SW480 (cell line): ENCODE measurements around the gene ACIN1.
A peak's percentile ranks its signal among the peaks of the same experiment; 100 is the strongest.

Experiments used
- DNase-seq: peaks from one replicate; pipeline ENCODE4 v3.0.0-alpha.2; 2016; ENCODE audit warnings: low spot score

ACIN1 gene

DNA sequence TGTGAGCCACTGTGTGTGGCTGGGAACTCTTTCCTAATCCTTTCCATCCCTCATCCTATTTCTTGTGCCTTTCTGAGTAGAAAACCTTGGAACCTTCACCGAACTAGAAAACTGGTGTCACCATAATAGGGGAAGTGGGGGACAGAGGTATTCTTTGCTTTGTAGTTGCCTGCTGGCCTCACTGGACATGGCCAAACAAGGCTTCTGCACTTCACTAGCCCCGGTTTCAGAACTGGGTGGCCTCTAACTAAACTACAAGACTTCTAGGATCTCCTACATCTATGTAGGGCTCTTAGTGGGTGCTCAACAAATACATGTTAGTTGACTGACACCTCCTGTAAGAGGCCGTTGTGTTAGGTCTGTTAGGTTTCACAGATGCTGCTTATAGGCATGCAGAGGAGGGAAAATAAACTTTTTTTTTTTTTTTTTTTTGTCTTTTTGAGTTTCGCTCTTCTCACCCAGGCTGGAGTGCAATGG, 10.4 kb upstream of the ACIN1 start:
- no peak for DNase-seq

DNA sequence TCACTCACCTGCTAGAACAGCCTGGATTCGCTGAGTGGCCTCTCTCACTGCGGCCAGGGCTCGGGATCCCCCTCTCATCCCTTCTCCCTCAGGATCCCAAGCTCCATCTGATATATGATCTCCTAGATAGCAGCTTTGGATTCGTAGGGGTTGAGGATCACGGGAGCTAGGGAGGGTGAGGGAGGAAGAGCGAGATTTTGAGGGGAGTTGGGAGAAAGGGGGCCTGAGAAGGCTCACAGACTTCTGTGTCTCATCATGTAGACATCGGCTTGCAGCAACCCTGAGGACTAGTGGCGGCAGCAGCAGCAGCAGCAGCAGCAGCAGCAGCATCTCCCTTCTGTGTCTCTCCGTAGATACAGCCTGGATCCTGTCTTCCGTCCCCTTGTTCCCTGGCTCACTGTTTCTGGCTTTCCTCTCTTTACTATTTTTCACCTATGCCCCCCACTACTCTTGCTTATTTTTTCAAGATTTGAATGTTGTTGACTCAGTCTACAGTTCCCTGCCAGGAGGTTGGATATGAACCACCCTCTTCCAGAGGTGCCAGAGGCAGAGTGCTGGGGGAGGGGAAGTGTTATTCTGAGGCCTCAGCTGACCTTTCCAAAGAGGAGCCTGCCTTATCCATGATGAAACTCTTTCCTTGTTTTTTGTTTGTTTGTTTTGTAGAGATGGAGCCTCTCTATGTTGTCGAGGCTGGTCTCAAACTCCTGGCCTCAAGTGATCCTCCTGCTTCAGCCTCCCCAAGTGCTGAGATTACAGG, 9.8 kb upstream of the ACIN1 start, which contains the start of gene CIROP:
CIROP (minus strand) TSS at position 399 of the 757 bp plus-strand sequence; CDS start at position 330, 69 bp downstream.
- DNase-seq: no peak

DNA sequence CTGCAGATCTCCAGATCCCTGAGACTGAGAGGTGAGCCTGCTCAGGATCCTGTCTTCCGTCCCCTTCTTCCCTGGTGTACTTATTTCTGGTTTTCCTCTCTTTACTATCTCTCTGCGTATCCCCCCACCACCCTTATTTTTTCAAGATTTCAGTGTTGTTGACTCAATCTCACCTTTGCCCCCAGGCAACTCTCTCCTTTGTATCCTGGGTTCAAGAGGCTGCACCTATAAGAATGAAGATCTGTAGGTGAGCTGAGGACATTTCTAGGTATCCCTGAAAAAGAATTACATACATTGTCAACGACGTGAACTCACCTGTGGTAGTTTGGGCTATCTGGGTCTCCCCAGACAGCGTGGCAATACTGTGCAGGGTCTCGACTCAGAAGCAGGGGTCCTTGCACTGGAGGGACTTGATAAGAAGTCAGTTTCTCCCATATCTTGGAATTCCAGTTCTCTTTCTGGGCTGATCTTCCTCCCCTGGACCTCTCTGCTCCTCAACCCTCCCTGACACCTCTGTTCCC, 9.2 kb upstream of the ACIN1 start:
- no peak for DNase-seq

DNA sequence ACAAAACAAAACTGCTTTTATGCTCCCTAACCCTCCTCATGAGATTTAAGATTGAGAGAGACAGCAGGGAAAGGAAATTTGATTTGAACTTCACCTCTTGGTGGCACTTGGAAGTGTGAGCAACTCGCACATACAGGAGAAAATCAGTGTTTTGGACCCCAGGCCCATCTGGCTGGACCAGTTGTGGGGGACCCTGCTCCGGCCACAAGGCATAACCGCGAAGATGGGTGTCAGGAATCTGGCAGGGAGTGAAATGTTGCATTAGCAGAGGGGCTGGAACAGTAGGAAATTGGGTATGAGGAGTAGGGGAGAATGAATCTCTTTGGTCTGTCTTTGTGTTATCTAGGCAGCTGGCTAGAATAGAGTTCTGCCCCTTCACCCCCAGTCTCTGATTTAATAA, 8.6 kb upstream of the ACIN1 start:
- no peak for DNase-seq

DNA sequence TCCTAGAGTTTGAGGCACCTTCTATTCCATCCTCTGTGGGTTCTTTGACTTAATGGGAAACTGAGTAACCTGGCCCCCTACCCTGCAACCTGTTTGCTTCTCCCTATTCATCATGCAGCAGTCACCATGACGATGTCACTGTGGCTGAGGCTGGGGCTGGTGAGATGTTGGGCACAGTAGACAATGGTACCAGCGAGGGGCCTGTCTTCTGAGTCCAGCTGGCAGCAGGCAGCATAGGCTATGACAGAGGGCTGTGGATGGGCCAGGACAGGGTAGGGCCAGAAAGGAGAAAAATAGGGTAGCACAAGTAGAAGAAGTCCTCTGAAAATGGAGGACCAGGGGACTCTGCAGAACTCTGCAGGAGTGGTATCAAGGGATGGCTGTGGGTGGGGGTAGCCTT, 7.9 kb upstream of the ACIN1 start:
- DNase-seq: no peak

DNA sequence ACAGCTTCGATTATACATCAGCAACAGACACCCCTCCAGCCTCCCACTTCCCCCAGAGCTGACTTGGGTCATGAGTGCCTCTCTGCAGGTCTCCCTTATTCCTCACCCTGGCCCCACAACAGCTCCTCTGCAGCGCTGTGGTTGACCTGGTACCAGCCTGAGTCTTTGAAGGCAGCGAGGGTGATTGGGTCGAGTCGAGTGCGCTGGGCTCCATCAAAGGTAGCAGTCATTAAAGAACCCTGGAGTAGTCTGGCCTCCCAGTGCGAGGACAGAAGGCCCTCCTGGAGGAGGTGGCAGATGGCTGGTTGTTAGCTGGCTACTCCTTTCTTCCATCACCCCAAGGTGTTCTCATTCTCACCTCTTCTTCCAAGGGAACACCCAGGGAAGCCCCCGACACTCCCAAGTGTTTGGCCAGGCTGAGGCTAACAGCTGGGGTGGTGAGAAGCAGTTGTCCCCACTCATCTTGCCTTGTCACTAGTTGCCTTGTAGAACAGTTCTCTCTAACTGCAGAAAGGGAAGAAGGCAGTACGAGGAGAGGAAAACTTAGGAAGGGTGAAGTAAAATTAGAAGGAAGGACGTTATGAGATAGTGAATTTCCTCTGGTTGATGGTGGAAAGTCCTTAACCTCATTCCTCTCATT, 7.2 kb upstream of the ACIN1 start:
- DNase-seq: no peak

DNA sequence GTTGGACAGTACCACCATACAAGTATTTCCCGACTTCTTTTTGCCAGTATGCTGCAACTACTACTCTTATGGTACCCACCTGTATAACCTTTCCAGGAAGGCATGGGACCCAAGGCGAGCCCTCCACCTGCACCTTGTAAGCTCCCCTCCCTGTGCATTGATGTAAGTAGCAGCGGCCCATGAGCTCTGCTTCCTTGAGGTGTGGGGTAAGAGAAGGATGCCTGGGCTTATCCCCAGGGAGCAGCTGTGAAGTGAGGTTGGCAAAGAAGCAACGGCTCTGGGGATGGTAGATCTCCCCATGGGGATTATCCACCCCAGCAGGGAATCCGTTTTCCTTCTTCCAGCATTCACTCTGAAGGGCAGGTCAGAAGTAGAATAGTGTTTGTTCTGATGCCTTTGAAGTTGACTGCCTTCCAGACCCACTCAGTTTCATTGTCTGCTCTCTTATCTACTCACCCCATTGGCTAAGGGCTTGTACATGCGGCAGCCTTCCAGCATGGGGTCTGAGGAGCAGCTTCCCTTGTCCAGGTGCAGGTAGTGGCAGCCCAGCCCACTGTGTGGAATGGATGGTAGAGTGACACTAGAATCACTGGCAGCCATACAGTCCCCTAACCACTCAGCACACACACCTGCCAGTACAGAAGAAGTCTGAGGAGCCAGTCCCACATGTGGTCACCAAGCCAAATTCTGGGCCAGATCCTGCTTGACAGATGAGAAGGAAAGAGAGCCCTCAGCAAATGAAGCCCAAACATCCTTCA, 6.5 kb upstream of the ACIN1 start:
- no peak for DNase-seq

DNA sequence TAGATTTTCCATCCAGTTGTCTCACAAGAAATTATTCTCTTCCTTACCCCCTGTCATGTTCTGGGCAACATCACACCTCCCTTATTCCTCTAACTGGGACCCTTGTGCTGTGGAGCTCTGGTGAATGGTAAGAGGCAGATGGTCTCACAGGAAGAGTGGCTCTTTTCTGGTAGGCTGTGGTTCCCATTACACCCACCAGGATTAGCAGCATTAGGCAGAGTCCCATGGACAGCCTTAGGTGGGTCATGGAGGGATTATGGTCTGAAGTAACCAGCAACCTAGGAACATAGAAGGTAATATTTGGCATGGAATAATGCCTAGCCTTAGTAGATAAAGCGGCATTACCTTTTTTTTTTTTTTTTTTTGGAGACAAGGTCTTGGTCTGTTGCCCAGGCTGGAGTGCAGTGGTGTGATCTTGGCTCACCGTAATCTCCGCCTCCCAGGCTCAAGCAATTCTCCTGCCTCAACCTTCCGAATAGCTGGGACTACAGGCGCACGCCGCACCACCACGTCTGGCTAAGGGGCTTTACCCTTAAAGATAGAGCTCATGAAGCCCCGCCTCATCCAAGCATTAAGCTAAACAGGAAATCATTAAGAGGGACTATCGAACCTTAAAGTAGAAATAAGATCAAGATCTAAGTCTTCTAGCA, 4.4 kb upstream of the ACIN1 start:
- DNase-seq: no peak

DNA sequence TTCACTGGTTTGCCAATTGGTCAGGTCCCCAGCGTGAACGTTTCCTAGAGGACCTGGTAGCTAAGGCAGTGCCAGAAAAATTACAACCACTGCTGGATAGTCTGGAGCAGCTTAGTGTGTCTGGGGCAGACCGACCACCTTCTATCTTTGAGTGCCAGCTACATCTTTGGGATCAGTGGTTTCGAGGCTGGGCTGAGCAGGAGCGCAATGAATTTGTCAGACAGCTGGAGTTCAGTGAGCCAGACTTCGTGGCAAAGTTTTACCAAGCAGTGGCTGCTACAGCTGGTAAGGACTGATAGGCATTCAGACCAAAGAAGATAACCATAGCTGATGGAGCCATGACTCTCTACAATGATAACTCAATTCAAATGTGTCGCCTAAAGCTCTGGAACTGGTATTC, 2.9 kb upstream of the ACIN1 start:
- DNase-seq: no peak

DNA sequence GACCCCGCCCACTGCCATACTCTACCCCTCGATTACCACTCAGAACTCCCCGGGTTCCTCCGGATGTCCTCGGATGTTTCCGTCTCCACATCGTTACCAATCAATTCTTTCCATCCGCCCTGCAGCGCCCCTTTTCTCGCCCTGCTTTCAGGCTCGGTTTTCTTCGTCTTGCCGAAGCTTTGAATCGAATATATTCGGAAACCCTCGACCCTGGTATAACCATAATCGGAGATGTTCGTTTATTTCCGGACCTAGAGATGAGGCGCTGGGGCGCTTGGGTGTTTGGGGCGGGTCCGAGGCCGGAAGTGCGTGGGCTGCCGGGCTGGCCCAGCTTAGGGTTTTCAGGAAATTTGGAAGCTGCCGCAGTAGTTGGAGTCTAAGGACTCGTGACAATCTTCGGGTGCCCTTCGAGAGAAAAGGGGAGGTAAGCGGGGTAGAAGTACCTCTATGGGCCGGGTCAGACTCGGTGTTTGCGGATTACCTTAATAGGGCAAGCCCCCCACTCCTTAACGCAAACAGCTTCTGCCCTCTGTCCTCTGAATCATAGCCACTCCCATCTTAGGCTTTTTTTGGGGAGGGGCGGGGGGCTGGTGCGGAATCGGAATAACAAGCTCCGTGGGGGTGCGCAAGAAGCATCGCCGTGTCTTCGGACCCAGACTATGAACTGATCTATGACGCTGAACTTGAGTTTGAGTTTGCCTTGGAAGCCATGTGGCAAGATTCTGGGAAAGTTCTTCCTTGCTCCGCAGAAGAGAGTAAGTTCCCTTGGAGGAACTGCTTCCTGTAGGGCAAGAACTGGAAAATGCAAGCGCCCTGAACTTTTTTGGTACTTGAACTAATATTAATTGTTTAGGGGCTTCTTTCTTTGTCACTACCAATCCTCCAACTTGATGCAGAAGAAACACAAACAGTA, 516 bp upstream of the ACIN1 start, which contains the start of gene C14orf119:
C14orf119 (plus strand) TSS at position 310 of the 913 bp plus-strand sequence. CDS start 2,154 bp downstream, outside the sequence.
- DNase-seq: peak; percentile 99

DNA sequence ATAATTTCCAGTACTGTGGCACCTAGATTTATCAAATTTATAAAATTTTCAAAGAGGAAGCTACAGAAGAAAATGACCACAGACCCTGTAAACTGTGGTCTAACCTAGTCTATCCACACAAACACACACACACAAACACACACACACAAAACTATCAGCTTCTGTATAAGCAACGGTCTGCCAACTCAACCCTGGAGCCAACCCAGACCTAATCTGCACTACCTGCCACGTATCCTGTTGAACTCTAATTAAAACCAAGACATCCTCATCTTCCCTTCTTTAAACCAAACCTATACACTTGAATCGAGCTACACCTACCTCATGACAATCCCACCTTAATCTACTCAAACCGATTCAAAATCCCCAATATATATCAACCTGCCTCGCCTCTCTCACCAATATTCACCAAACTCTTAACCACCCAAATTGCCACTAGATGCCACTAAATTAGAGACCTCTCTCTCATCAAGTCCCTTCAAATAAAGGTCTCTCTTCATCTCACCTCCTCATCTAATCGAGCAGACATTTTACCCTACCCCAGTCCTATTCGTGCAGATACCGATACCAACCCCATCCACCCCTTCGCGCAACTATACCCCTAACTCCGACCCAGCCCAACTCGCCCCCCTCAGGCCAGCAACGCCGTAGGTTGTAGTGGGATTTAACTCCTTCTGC, 808 bp downstream of the ACIN1 start:
- DNase-seq: no peak

DNA sequence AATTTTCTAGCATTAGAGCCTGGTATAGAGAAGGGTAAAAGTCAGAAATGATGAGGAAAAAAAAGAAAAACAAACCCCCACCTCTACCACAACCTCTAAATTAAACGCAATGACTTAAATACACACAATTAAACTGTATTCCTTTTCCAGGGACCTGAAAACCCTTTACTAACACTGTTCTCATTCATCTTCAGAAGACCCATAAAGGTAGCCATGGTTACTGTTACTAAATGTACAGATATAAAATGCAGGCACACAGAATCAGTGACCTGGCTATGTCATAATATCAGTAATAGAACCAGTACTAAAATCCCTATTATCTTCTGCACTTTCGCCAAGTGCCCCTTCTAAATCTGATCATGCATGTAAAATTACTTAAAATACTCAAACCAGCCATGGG, 1.4 kb downstream of the ACIN1 start:
- no peak for DNase-seq

DNA sequence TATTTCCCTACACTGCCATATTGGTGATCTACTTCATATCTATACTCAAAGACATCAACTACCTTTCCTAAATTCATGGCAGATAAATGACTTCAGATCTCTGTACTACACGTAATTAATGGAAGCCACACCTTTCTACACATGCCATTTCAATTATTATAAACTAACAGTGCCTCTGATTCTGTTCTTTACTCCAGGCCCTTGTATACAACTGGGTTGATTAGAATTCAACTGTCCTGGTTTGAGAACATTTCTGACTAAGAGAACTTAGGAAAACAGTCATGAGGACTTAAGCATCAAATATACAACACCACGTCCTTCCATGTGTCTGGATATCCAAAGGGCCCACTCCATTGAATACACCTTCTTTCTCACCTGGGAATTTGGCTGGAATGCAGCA, 1.8 kb downstream of the ACIN1 start:
- DNase-seq: no peak

DNA sequence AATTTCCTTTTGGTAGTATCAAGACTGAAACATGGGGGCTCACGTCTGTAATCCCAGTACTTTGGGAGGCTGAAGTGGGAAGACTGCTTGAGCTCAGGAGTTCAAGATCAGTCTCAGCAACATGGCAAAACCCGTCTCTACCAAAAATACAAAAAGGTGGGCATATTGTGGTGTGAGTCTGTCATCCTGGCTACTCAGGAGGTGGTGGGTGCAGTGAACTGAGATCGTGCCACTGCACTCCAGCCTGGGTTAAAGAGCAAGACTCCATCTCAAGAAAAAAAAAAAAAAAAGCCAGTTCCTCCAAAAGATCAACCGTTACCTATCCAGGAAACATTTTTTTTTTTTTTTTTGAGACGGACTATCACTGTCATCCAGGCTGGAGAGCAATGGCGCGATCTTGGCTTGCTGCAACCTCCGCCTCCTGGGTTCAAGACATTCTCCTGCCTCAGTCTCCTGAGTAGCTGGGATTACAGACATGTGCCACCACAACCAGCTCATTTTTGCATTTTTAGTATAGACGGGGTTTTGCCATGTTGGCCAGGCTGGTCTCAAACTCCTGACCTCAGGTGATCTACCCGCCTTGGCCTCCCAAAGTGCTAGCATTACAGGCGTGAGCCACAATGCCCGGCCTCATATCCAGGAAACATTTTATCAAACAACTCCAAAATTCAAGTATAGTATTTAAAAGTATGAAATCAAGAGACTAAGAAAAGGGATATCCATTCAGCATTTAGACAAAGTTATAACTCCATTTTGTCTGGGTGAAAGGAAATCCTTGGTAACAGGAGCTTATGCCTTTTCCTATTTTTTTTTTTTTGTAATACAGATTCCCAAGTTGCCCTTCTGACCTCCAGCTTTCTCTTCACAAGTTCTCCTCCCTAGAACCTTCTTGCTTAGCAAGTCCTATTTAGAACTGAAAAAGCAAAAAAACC, 3.4 kb downstream of the ACIN1 start:
- no peak for DNase-seq

DNA sequence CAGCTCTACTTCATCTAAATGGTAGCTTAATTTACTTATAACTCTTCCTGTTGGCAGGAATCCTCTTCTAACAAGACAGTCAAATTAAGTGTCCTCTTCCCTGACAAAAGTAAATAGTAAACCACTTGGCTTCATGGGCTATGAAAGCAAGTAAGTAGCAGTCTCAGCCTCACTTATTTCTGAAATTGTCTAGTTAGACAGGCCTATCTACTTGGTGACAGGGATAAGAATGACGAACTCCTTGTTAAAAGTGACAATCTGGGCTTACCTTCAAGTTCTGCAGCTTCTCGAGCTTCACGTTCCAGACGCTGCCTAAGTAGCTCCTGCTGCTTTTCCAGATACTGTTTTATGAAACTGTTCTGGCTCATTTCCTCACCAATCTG, 4.7 kb downstream of the ACIN1 start:
- DNase-seq: no peak

DNA sequence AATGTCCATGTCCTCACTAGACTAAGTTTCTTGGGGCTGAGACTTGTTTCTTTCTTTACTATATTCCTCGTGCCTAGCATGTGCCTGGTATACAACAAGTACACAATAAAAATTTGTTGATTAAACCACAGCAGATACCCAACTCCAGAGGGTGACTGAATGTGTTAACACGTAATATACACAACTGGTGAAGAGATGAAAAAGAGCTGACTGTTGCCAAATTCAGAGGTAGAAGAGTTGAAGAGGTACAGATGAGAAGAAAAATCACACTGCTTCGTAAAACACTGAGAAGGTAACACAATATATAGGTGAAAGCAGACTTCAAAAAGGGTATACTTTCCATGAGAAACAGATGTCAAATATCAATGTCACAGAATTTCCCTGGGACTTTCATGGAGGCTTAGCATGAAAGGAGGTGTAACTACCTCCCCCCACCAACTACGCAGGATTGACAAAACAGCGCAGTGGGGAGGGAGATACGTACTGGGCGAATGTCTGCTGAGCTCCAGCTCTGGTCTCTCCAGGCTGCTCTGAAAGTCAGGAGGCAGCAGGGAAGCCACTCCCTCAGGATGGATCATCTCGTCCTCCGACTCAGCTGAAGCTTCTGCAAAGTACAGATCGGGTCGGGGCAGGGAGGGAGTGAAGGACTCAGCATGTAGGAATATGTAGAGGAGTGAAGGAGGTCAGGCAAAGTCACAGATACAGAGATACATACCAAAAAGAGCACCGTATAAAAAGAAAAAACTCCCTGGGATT, 5.3 kb downstream of the ACIN1 start:
- DNase-seq: no peak

DNA sequence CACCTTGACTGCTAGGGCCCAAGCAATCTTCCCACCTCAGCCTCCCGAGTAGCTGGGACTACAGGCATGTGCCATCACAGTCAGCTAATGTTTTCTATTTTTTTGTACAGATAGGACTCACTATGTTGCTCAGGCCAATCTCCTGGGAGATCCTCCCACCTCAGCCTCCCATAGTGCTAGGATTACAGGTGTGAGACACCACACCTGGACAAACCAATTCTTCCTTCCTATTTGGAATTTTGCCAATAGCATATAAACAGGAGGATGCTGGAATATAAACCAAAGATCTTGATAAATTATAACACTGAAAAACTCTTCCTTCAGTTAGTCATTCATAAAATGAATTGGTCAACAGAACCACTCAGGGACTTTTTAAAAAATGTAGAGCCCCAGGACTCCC, 8.4 kb downstream of the ACIN1 start:
- DNase-seq: no peak

DNA sequence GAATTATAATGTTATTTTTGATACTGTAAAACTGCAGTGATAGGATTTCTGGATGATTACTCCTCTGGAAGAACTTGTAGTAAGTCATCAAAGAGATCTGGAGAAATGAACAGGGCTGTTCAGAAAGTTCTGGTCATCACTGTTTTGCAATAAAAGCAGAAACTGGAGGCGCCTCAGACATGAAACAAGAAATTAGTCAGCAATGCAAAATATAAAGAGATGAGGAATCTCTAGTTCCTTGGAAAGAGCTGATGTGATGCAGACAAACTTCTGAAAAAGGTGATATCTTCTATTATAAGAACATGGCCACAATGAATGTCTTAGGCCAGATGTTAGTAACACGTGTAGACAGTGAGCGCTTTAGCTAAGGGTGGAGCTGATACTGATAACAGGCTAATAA, 9.5 kb downstream of the ACIN1 start:
- no peak for DNase-seq

DNA sequence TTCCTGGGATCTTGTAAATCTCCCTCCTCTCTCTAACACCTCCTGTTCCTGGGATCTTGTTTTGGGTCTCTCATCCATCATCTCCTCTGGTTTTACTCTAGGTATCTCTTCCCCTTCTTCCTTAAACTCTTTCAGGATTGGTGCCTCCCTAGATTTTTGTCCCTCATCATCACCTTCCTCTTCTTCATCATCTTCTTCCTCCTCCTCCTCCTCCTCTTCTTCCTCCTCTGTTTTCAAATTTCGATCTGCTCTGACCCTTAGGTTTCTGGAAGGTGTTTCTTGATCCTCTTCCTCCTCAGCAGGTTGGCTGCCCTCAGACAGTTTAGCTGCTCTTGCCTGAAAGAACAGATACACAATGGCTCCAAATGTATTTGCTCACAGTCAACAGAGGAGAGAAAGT, 14.5 kb downstream of the ACIN1 start:
- DNase-seq: no peak
